GM06990 (cell line): ENCODE data around the gene MYEF2.
A peak's percentile ranks its signal among the peaks of the same experiment; 100 is the strongest.

Experiments
- DNase-seq: peaks from one replicate; pipeline ENCODE4 v3.0.0-alpha.2; 2011; ENCODE audit not compliant: insufficient read length; ENCODE audit errors: extremely low read depth
- H3K27me3 ChIP-seq: replicated peaks from 2 replicates; pipeline ENCODE4 v1.6.0; 2011; ENCODE audit warnings: low read length; ENCODE audit not compliant: control insufficient read depth, insufficient read depth
- H3K36me3 ChIP-seq: 2 replicates; pipeline ENCODE4 v1.5.1; 2011; ENCODE audit warnings: low read length; ENCODE audit not compliant: control insufficient read depth, insufficient read depth
- H3K4me3 ChIP-seq: replicated peaks from 2 replicates; pipeline ENCODE4 v1.5.1; 2011; ENCODE audit warnings: low read depth, mild to moderate bottlenecking, control low read depth, low read length
- CTCF ChIP-seq: IDR thresholded peaks from 2 replicates; pipeline ENCODE4 v1.5.1; 2011; ENCODE audit warnings: low read length, control low read depth, mild to moderate bottlenecking, inconsistent platforms; ENCODE audit not compliant: insufficient read depth, poor library complexity, severe bottlenecking

MYEF2 gene

GRCh38 chr15:48145923-48146322 lies 32.2 kb downstream of the MYEF2 start:
- no peak for DNase-seq
- peaks cover 1% of the 10 kb centered on the region for H3K36me3 ChIP-seq

GRCh38 chr15:48144889-48145288 lies 33.2 kb downstream of the MYEF2 start:
- DNase-seq, result peak; percentile 15
- Histone ChIP-seq H3K27me3 (no peaks in the 10 kb centered on the region), H3K36me3 (peaks cover 1% of the 10 kb centered on the region), H3K4me3 (no peak overlapping the region)
- TF ChIP-seq CTCF, result no peak

More at GRCh38 chr15:48145923-48146322, 32.2 kb downstream of the MYEF2 start:
- TF ChIP-seq CTCF, result no peak
- no peaks in the 10 kb centered on the region for H3K27me3 ChIP-seq
- H3K4me3 ChIP-seq, result no peak overlapping the region

GRCh38 chr15:48143856-48144255 lies 34.2 kb downstream of the MYEF2 start:
- DNase-seq, result no peak
- peaks cover 1% of the 10 kb centered on the region for H3K36me3 ChIP-seq
- no peak overlapping the region for H3K4me3 ChIP-seq
- H3K27me3 ChIP-seq, result no peaks in the 10 kb centered on the region
- no peak for TF ChIP-seq CTCF

- Histone ChIP-seq H3K4me3 (no peak overlapping the region), H3K36me3 (no peaks in the 10 kb centered on the region), H3K27me3 (no peaks in the 10 kb centered on the region)
- no peak for DNase-seq
- TF ChIP-seq CTCF, result no peak
These were observed 45.2 kb downstream of the MYEF2 start for GRCh38 chr15:48132874-48133273.

GRCh38 chr15:48131324-48131723 lies 46.8 kb downstream of the MYEF2 start:
- Histone ChIP-seq H3K27me3 (no peaks in the 10 kb centered on the region), H3K36me3 (no peaks in the 10 kb centered on the region), H3K4me3 (no peak overlapping the region)
- no peak for DNase-seq
- TF ChIP-seq CTCF, result no peak

- DNase-seq, result no peak
- no peaks in the 10 kb centered on the region for H3K36me3 ChIP-seq
- no peaks in the 10 kb centered on the region; the same call in 1 of the 2 replicates for H3K27me3 ChIP-seq
- TF ChIP-seq CTCF, result no peak
- no peak overlapping the region for H3K4me3 ChIP-seq
These were observed 51.3 kb downstream of the MYEF2 start for GRCh38 chr15:48126667-48127355.
